Heart left ventricle (tissue), 16 donors: ENCODE measurements around the gene MALRD1. TPM values are rescaled to one million over a fixed set of nuclear protein-coding genes. Genes with fewer than 3 reads are reported as not detected.

Experiments used
- ATAC-seq, 4 donors: fragments of 200-7000 bp; cut with Tn5 transposase; one replicate each; pipeline ENCODE4 v1.9.1; 2020 to 2022; ENCODE audit warnings: moderate library complexity in 4 of 4, mild to moderate bottlenecking in 3 of 4, moderate number of reproducible peaks in 1 of 4
- DNase-seq, 5 donors: peaks; one replicate each; pipeline ENCODE4 v3.0.0-alpha.2; 2020
- H3K27ac ChIP-seq, 12 donors: fragments of 200-600 bp; sonication (generic) in 4 of 12; one replicate each; pipeline versions ENCODE4 v1.5.0 to v1.8.0; 2016 to 2022; ENCODE audit warnings: mild to moderate bottlenecking in 2 of 12
- H3K27me3 ChIP-seq, 9 donors: fragments of 200-600 bp; sonication (generic) in 2 of 9; one replicate each; pipeline versions ENCODE4 v1.5.1 to v1.8.0; 2016 to 2022; ENCODE audit warnings: mild to moderate bottlenecking in 3 of 9
- H3K36me3 ChIP-seq, 9 donors: fragments of 200-600 bp; sonication (generic) in 2 of 9; one replicate each; pipeline versions ENCODE4 v1.5.0 to v1.8.0; 2018 to 2022; ENCODE audit warnings: mild to moderate bottlenecking in 2 of 9
- H3K4me1 ChIP-seq, 12 donors: fragments of 200-600 bp; sonication (generic) in 4 of 12; one replicate each; pipeline versions ENCODE4 v1.5.0 to v1.8.0; 2016 to 2022; ENCODE audit warnings: mild to moderate bottlenecking in 3 of 12
- H3K4me3 ChIP-seq, 12 donors: fragments of 200-600 bp; sonication (generic) in 4 of 12; one replicate each; pipeline versions ENCODE4 v1.5.0 to v1.8.0; 2017 to 2022; ENCODE audit warnings: mild to moderate bottlenecking in 9 of 12, moderate library complexity in 4 of 12
- H3K9me3 ChIP-seq, 12 donors: fragments of 200-600 bp; sonication (generic) in 4 of 12; one replicate each; pipeline versions ENCODE4 v1.5.0 to v1.8.0; 2016 to 2022; ENCODE audit warnings: mild to moderate bottlenecking in 1 of 12
- POLR2A ChIP-seq, 2 donors: fragments of 450-650 bp; IDR thresholded peaks; one replicate each; pipeline ENCODE4 v1.6.1; 2017; ENCODE audit warnings: antibody characterized with exemption in 2 of 2, mild to moderate bottlenecking in 2 of 2, moderate library complexity in 2 of 2
- WGBS, 4 donors: extraction: QIAGEN DNeasy Blood & Tissue Kit in 2 of 4; methylation state at CpG; one replicate each; pipeline versions ENCODE4 v1.1.5 to v1.1.7; 2013 to 2018; 5-methylcytosine and 5-hydroxymethylcytosine counted together
- intact Hi-C, 10 donors: fragments of 100-400 bp; cut with DNase I; formaldehyde crosslinking; loops; one replicate each; pipeline versions ENCODE4 v1.11.1 to v1.14.2; 2022
- polyA plus RNA-seq, 2 donors: library from polyadenylated mRNA; stranded (reverse); fragments of 200-250 nt; gene quantifications; one replicate each; pipeline ENCODE4 v1.2.3, GENCODE V29; 2013
- total RNA-seq, 9 donors: library from RNA; depleted of rRNA in 2 of 9; stranded (reverse); fragments of >200 nt in 2 of 9; fragmentation: NEBNext Ultra II Directional in 3 of 9; extraction: Animal tissue kit (Norgen Biotek cat#: 25700) in 3 of 9; gene quantifications; one replicate each; pipeline versions ENCODE4 v1.1.0 to v1.2.4, GENCODE V29; 2016 to 2023
- TF ChIP-seq, protein P1 (sequence below), 12 donors: fragments of 200-600 bp; sonication (generic) in 4 of 12; IDR thresholded peaks; one replicate each; pipeline versions ENCODE4 v1.5.0 to v1.8.0; 2018 to 2022; ENCODE audit warnings: antibody characterized with exemption in 12 of 12, mild to moderate bottlenecking in 5 of 12
- donor health status: ischemic (EF 13 %, LVEDD 7.1; RV severe dilation, severe dysfunction).
- donor health status: healthy with polysubstance abuse.
- donor health status: DM: no; HTN: yes; CAD: no.
- donor health status: DM: no; HTN: no; CAD: no.
- donor health status: ischemic (EF 25% LVEDD 6.9; RV normal size, moderate dysfunction).
- donor health status: ischemic (EF 25% LVEDD 5.7; RV mildly dilated, moderate dysfunction).
- donor health status: healthy.
- donor health status: DM: yes; HTN: yes; CAD: no.
- donor health status: ischemic (EF 35%, LVEDD 5.7; RV mildly dilated, moderate dysfunction).
- donor health status: nonischemic (EF 11% LVEDD 7.7; RV severe dilation, severe dysfunction).
- donor health status: DM: yes; HTN: yes; CAD: no.
- donor health status: PGD.
- donor health status: ischemic (EF 29% LVEDD 5.4; RV normal size, mild dysfunction).
- donor health status: nonischemic (EF 23%, LVEDD 6.1; RV moderate dilation, normal function).

The MALRD1 gene
- total and polyA plus RNA-seq, 11 donors = 0.12 to 1.1 (median 0.37) TPM; not detected in 1

DNA sequence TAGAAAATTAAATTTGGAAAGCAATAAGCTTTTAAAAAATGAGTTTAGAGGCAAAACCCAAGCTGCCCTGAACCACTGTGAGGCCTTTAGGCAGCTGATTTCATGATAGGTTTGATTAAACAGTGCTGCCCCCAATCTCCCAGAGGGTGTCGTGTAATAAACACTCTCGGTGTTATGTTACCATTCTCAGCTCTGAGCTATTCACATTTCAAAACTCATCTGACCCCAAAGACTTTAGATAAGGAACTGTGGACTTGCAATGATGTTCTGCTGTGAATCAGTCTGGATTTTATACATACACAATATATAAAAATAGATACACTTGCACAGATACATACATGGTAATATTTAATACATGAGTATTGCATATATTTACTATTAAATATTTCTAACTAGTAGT lies 120.4 kb downstream of the MALRD1 start:
- no peak overlapping the region for H3K27ac ChIP-seq
- H3K36me3 ChIP-seq = no peaks in the 10 kb centered on the region
- intact Hi-C loops = no loop called here
- ATAC-seq (no peak), DNase-seq (no peak)
- H3K27me3 ChIP-seq = no peaks in the 10 kb centered on the region
- no peaks in the 10 kb centered on the region for H3K9me3 ChIP-seq
- no peak overlapping the region for H3K4me3 ChIP-seq
- no peaks in the 10 kb centered on the region for H3K4me1 ChIP-seq
- 39 to 56% (median 51%) methylated on average over 2 of the region's 2 CpGs for WGBS, 4 donors
- TF ChIP-seq, protein P1, sequence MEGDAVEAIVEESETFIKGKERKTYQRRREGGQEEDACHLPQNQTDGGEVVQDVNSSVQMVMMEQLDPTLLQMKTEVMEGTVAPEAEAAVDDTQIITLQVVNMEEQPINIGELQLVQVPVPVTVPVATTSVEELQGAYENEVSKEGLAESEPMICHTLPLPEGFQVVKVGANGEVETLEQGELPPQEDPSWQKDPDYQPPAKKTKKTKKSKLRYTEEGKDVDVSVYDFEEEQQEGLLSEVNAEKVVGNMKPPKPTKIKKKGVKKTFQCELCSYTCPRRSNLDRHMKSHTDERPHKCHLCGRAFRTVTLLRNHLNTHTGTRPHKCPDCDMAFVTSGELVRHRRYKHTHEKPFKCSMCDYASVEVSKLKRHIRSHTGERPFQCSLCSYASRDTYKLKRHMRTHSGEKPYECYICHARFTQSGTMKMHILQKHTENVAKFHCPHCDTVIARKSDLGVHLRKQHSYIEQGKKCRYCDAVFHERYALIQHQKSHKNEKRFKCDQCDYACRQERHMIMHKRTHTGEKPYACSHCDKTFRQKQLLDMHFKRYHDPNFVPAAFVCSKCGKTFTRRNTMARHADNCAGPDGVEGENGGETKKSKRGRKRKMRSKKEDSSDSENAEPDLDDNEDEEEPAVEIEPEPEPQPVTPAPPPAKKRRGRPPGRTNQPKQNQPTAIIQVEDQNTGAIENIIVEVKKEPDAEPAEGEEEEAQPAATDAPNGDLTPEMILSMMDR (IDR thresholded peaks at IDR 0.05) = no peak
- no peak for TF ChIP-seq POLR2A (IDR thresholded peaks at IDR 0.05)

DNA sequence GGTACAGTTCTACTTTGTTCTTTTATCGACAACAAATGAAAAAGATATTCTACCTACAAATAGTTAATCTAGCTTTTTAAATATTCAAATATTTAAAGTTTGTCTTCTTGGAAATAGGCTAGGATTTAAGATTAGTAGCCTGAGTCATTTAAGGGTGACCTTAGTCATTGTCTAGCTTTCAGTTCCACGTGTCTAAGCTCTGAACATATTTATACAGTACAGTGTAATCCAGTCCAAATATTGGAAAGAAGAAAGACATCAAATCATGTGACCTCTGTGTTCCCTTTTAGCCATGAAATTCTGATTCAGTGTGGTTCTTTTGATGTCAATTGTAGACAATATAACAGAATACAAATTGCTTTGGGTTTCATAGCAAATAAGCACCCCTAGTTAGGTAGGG lies 121.1 kb downstream of the MALRD1 start:
- Histone ChIP-seq H3K27me3 (no peaks in the 10 kb centered on the region), H3K4me1 (no peaks in the 10 kb centered on the region), H3K27ac (no peak overlapping the region), H3K4me3 (no peak overlapping the region), H3K36me3 (no peaks in the 10 kb centered on the region), H3K9me3 (no peaks in the 10 kb centered on the region)
- WGBS, 4 donors = 59 to 65% (median 59%) methylated on average over 2 of the region's 2 CpGs
- ATAC-seq (no peak), DNase-seq (no peak)
- intact Hi-C loops = no loop called here
- TF ChIP-seq POLR2A (IDR thresholded peaks at IDR 0.05) = no peak
- TF ChIP-seq, protein P1 (IDR thresholded peaks at IDR 0.05) = no peak

DNA sequence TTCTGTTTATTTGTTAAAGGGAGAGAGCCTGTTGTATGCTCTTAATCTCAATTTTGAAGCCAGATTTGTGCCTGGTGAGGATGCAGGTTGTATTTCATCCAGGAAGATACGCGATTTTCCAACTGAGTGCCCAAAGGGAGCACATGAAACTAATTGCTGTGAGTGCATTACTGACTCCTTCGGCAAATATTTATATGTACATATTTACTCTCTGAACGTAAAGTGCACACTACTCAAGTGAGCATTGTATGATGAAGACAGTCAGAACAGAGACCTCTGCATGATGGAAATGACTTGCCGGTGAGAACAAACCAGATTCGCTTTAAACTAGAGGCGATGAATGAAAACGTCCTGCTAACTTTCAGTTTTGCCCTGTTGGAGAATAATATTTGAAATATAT lies 130.1 kb downstream of the MALRD1 start:
- H3K4me1 ChIP-seq = no peaks in the 10 kb centered on the region
- DNase-seq (no peak), ATAC-seq (no peak)
- no peak overlapping the region for H3K4me3 ChIP-seq
- no peaks in the 10 kb centered on the region for H3K9me3 ChIP-seq
- H3K36me3 ChIP-seq = no peaks in the 10 kb centered on the region
- WGBS, 4 donors = 89 to 91% (median 90%) methylated on average over 8 of the region's 8 CpGs
- no peak overlapping the region for H3K27ac ChIP-seq
- intact Hi-C loops = no loop called here
- H3K27me3 ChIP-seq = no peaks in the 10 kb centered on the region
- TF ChIP-seq, protein P1 (IDR thresholded peaks at IDR 0.05) = no peak
- no peak for TF ChIP-seq POLR2A (IDR thresholded peaks at IDR 0.05)

DNA sequence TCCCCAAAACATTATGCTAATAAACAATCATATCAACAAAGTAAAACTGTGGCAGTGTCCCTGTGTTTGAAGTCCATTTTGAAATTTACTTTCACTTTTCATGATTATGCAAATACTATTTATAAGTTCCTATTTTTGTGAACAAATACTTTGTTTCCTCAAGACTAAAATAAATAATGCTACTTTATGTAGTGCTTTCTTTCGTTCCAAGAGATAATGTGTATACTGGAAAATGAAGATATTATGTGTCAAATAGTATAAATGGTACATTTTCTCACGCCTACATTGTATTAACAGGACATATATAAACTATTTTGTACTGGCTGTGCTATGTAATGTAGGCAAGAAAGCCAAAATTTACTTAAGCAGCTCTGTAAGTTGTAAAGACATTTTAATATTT lies 136.3 kb downstream of the MALRD1 start:
- intact Hi-C loops = no loop called here
- Histone ChIP-seq H3K27me3 (no peaks in the 10 kb centered on the region), H3K36me3 (no peaks in the 10 kb centered on the region), H3K9me3 (peaks cover 0 to 8% (median under 1%) of the 10 kb centered on the region in 12 donors), H3K4me1 (no peaks in the 10 kb centered on the region), H3K27ac (no peak overlapping the region), H3K4me3 (no peak overlapping the region)
- ATAC-seq (no peak), DNase-seq (no peak)
- 58 to 84% (median 72%) methylated on average over 2 of the region's 2 CpGs for WGBS, 4 donors
- no peak for TF ChIP-seq POLR2A (IDR thresholded peaks at IDR 0.05)

DNA sequence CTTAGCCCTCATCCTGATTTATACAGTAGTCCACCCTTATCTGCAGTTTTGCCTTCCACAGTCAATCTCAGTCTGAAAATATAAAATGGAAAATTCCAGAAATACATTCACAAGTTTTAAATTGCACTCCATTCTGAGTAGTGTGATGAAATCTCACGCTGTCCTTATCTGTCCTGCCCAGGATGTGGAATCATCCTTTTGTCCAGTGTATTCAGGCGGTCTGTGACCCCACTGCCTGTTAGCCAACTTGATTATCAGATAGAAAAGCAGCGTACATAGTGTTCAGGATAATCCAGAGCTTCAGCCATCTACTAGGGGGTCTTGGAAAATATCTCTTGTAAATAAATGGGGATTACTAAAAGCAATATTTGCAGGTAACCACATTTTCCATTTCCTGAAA lies 146.3 kb downstream of the MALRD1 start:
- intact Hi-C loops = no loop called here
- H3K4me3 ChIP-seq = no peak overlapping the region
- TF ChIP-seq, protein P1 (IDR thresholded peaks at IDR 0.05) = no peak
- no peak for TF ChIP-seq POLR2A (IDR thresholded peaks at IDR 0.05)

More for the DNA sequence above, 146.3 kb downstream of the MALRD1 start:
- no peak overlapping the region for H3K27ac ChIP-seq
- H3K9me3 ChIP-seq = peaks cover 0 to 16% (median 2%) of the 10 kb centered on the region in 12 donors
- no peaks in the 10 kb centered on the region for H3K36me3 ChIP-seq
- H3K4me1 ChIP-seq = no peaks in the 10 kb centered on the region
- ATAC-seq = no peak
- no peak for DNase-seq
- no peaks in the 10 kb centered on the region for H3K27me3 ChIP-seq
- 54 to 70% (median 59%) methylated on average over 3 of the region's 3 CpGs for whole genome bisulfite sequencing, 4 donors
